Gastroesophageal sphincter (tissue), 4 donors: Measurements from ENCODE around the gene PTPN3. TPM values are rescaled to one million over a fixed set of nuclear protein-coding genes. Genes with fewer than 3 reads are reported as not detected.

Source experiments
- ATAC-seq: fragments of 150-250 bp; one replicate; pipeline ENCODE4 v1.9.1; 2016; ENCODE audit warnings: mild to moderate bottlenecking, moderate library complexity
- H3K27ac ChIP-seq, 4 donors: fragments of 200-600 bp; sonication (generic) in 3 of 4; 1 replicate in 3 of 4; 2 replicates in 1 of 4; pipeline ENCODE4 v1.5.1; 2016 to 2019
- H3K27me3 ChIP-seq: fragments of 200-600 bp; sonication (generic); one replicate; pipeline ENCODE4 v1.5.1; 2019
- H3K36me3 ChIP-seq, 2 donors: fragments of 200-600 bp; sonication (generic); one replicate each; pipeline ENCODE4 v1.5.1; 2019; ENCODE audit warnings: control low read depth in 1 of 2
- H3K4me1 ChIP-seq, 3 donors: fragments of 200-600 bp; sonication (generic); 1 replicate in 2 of 3; 2 replicates in 1 of 3; pipeline ENCODE4 v1.5.1; 2016 to 2019; ENCODE audit warnings: control low read depth in 2 of 3
- H3K4me3 ChIP-seq, 2 donors: fragments of 200-600 bp; sonication (generic); one replicate each; pipeline ENCODE4 v1.5.1; 2019; ENCODE audit warnings: mild to moderate bottlenecking in 1 of 2, moderate library complexity in 1 of 2
- H3K9me3 ChIP-seq, 3 donors: fragments of 200-600 bp; sonication (generic); one replicate each; pipeline ENCODE4 v1.5.1; 2017 to 2019; ENCODE audit warnings: control low read depth in 2 of 3
- CTCF ChIP-seq, 4 experiments: fragments of 200-600 bp in 2 of 4; fragments of 450-650 bp in 2 of 4; sonication (generic) in 1 of 4; IDR thresholded peaks; one replicate each; pipeline ENCODE4 v1.5.1; 2017 to 2019; ENCODE audit warnings: antibody characterized with exemption in 4 of 4, mild to moderate bottlenecking in 2 of 4, moderate library complexity in 2 of 4
- EP300 ChIP-seq: sonication (generic); formaldehyde crosslinking; IDR thresholded peaks from one replicate; pipeline ENCODE4 v1.6.1; 2017; ENCODE audit warnings: antibody characterized with exemption, mild to moderate bottlenecking
- POLR2A ChIP-seq, 2 donors: fragments of 450-650 bp; IDR thresholded peaks; one replicate each; pipeline ENCODE4 v1.6.1; 2017; ENCODE audit warnings: antibody characterized with exemption in 2 of 2, mild to moderate bottlenecking in 2 of 2, moderate library complexity in 1 of 2
- POLR2AphosphoS5 ChIP-seq: sonication (generic); formaldehyde crosslinking; IDR thresholded peaks from one replicate; pipeline ENCODE4 v1.6.1; 2017; ENCODE audit warnings: antibody characterized with exemption
- WGBS, 2 donors: methylation state at CpG; one replicate each; pipeline ENCODE4 v1.1.5; 2018; ENCODE audit warnings: low coverage in 1 of 2; 5-methylcytosine and 5-hydroxymethylcytosine counted together
- total RNA-seq, 4 donors: library from RNA; depleted of rRNA; stranded (reverse); fragments of >200 nt; gene quantifications; one replicate each; pipeline ENCODE4 v1.1.0, GENCODE V29; 2016

Gene PTPN3
- total RNA-seq, 4 donors from 2014 or later = 1.2 to 3.4 (median 1.6) TPM

- WGBS, 2 donors = 92 to 93% methylated on average over 1 of the region's 1 CpG
- TF ChIP-seq POLR2A (IDR thresholded peaks at IDR 0.05) = no peak
- no peak for TF ChIP-seq POLR2AphosphoS5
- no peak for TF ChIP-seq CTCF (IDR thresholded peaks at IDR 0.05)
- TF ChIP-seq EP300 = no peak
- Histone ChIP-seq H3K4me3 (no peak overlapping the region), H3K27me3 (no peaks in the 10 kb centered on the region), H3K4me1 (no peaks in the 10 kb centered on the region), H3K27ac (no peak overlapping the region), H3K9me3 (no peaks in the 10 kb centered on the region), H3K36me3 (no peaks in the 10 kb centered on the region)
- no peak for ATAC-seq
These were observed 74.2 kb downstream of the PTPN3 start for GRCh38 chr9:109423877-109424276.

- Histone ChIP-seq H3K9me3 (no peaks in the 10 kb centered on the region), H3K36me3 (no peaks in the 10 kb centered on the region), H3K4me3 (no peak overlapping the region), H3K27me3 (no peaks in the 10 kb centered on the region), H3K4me1 (no peaks in the 10 kb centered on the region), H3K27ac (no peak overlapping the region)
- WGBS, 2 donors = 67 to 79% methylated on average over 7 of the region's 7 CpGs
- no peak for TF ChIP-seq EP300
- no peak for TF ChIP-seq CTCF (IDR thresholded peaks at IDR 0.05)
- no peak for TF ChIP-seq POLR2A (IDR thresholded peaks at IDR 0.05)
- no peak for TF ChIP-seq POLR2AphosphoS5
- ATAC-seq = no peak
These were observed 75.5 kb downstream of the PTPN3 start for GRCh38 chr9:109422641-109423040.

GRCh38 chr9:109421026-109421970, 76.8 kb downstream of the PTPN3 start:
- Histone ChIP-seq H3K9me3 (no peaks in the 10 kb centered on the region), H3K27ac (no peak overlapping the region), H3K4me1 (peaks cover 0 to 12% (median 0%) of the 10 kb centered on the region in 3 donors), H3K36me3 (no peaks in the 10 kb centered on the region), H3K27me3 (no peaks in the 10 kb centered on the region), H3K4me3 (no peak overlapping the region)
- TF ChIP-seq POLR2AphosphoS5 (no peak), EP300 (no peak), CTCF (IDR thresholded peaks at IDR 0.05) (no peak), POLR2A (IDR thresholded peaks at IDR 0.05) (no peak)
- 85 to 94% methylated on average over 4 to 10 of the region's 13 CpGs for whole genome bisulfite sequencing, 2 donors
- ATAC-seq = no peak

- no peak for ATAC-seq
- TF ChIP-seq EP300 (no peak), CTCF (IDR thresholded peaks at IDR 0.05) (no peak), POLR2AphosphoS5 (no peak), POLR2A (IDR thresholded peaks at IDR 0.05) (no peak)
- WGBS, 2 donors = 67 to 78% methylated on average over 2 to 4 of the region's 4 CpGs
- no peaks in the 10 kb centered on the region for H3K27me3 ChIP-seq
- peaks cover 0 to 12% (median 0%) of the 10 kb centered on the region in 3 donors for H3K4me1 ChIP-seq
- H3K27ac ChIP-seq = no peak overlapping the region
- H3K36me3 ChIP-seq = no peaks in the 10 kb centered on the region
- no peaks in the 10 kb centered on the region for H3K9me3 ChIP-seq
- H3K4me3 ChIP-seq = no peak overlapping the region
These were observed 78.6 kb downstream of the PTPN3 start for GRCh38 chr9:109419531-109419930.

- 90 to 100% methylated on average over 1 to 3 of the region's 6 CpGs for WGBS, 2 donors
- Histone ChIP-seq H3K4me3 (no peak overlapping the region), H3K36me3 (no peaks in the 10 kb centered on the region), H3K27me3 (no peaks in the 10 kb centered on the region), H3K9me3 (no peaks in the 10 kb centered on the region), H3K4me1 (peaks cover 0 to 12% (median 0%) of the 10 kb centered on the region in 3 donors), H3K27ac (no peak overlapping the region)
- ATAC-seq = no peak
- TF ChIP-seq POLR2A (IDR thresholded peaks at IDR 0.05) (no peak), CTCF (IDR thresholded peaks at IDR 0.05) (no peak), POLR2AphosphoS5 (no peak), EP300 (no peak)
These were observed 79.3 kb downstream of the PTPN3 start for GRCh38 chr9:109418827-109419226.
